ENCODE results near the gene L1TD1.
"Not testable (repeated sequence)": the region's sequence is repeated elsewhere in the genome, so short reads cannot be mapped to it uniquely, and the experiment has no call there.

L1TD1 gene

GRCh38 chr1:62198781-62199125 lies 4.1 kb downstream of the L1TD1 start:
- DNase-seq, result no peak

- no peak for DNase-seq
Measured at GRCh38 chr1:62207187-62207586, 12.5 kb downstream of the L1TD1 start.

DNA sequence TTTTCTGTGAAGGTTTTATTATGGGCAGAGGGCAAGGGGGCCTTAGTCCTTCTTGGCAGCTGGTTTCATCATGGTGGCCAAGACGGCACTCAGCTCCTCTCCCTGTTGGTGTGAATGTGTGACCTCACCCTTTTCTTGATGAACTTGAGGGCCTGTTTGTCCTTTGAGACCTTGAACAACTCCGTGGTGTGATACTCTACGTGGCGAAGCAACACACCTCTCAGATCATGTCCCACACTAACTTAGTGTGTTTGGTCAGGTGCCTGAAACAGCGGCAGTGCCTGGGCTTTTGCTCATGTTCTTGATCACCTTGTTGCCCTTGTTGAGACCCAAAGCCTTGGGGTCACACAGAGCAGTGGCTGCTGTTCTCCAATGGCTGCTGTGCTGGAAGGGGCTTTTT lies 13.4 kb downstream of the L1TD1 start:
- DNase-seq, result no peak

DNA sequence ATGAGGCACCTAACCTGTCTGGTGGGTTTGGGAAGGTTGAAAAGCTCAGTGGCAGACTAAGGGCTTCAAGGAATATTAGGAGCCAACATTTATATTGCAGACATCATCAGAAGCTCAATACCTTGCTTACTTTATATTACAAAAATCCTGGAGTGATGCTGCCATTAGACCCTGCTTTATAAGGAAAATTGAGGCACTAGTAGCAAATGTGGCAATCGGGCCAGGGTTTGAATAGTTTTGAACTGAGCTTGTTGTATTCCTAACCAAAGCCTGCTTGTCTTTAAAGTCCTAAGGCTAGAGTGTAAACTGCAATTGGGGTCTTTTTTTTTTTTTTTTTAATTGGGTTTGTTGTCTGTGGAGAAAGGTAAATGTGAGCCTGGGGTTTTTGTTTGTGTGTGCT lies 14.3 kb downstream of the L1TD1 start:
- no peak for DNase-seq

- no peak for DNase-seq
Measured at GRCh38 chr1:62209931-62210595, 15.4 kb downstream of the L1TD1 start.

GRCh38 chr1:62210960-62211359 lies 16.3 kb downstream of the L1TD1 start:
- no peak for DNase-seq

DNA sequence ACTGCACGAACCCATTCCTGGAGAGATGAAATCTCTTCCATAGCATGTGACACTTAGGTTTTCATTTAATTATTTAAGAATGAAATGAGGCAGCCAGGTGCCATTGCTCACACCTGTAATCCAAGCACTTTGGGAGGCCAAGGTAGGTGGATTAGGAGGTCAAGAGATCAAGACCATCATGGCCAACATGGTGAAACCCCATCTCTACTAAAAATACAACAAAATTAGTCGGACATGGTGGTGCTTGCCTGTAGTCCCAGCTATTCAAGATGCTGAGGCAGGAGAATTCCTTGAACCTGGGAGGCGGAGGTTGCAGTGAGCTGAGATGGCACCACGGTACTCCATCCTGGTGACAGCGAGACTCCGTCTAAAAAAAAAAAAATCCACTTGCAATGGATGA lies 17.8 kb downstream of the L1TD1 start:
- DNase-seq, result no peak

DNA sequence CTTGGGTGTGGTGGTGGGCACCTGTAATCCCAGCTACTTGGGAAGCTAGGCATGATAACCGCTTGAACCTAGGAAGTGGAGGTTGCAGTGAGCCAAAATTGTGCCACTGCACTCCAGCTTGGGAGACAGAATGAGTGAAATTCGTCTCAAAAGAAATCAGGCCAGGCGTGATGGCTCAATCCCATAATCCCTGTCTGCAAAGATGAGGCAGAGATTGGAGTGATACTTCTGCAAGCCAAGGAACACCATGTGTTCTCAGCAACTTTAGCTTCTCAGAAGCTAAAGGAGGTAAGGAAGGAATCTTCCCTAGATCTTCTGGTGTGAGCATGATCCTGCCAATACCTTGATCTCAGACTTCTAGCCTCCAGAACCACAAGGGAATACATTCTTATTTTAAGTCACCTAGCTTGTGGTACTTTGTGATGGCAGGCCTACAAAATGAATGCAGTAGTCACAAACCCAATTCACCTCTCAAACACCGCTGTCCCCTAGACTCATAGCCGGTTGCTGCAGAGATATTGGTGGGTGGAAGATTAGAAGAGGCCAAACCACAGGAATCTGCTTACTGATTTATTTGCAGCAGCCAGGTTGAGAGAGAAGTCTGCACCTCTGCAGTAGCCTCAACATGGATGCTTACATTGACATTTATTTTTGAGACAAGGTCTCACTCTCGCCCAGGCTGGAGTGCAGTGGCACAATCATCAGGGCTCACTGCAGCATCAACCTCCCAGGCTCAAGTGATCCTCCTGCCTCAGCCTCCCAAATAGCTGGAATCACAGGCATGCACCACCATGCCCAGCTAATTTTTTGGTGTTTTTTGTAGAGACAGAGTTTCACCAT lies 18.6 kb downstream of the L1TD1 start:
- no peak for DNase-seq

DNA sequence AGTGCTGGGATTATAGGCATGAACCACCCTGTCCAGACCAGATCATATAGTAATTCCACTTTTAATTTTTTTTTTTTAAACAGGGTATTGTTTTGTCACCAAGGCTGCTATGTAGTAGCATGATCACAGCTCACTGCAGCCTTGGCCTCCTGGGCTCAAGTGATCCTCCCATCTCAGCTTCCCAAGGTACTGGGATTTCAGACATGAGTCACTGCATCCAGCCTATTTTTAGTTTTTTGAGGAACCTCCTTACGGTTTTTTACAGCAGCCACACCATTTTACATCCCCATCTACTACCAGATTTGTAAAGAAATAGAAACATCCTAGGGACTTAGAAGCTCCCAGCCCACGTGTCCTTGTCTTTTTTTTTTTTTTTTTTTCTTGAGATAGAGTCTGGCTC lies 24.0 kb downstream of the L1TD1 start:
- DNase-seq, result no peak

DNA sequence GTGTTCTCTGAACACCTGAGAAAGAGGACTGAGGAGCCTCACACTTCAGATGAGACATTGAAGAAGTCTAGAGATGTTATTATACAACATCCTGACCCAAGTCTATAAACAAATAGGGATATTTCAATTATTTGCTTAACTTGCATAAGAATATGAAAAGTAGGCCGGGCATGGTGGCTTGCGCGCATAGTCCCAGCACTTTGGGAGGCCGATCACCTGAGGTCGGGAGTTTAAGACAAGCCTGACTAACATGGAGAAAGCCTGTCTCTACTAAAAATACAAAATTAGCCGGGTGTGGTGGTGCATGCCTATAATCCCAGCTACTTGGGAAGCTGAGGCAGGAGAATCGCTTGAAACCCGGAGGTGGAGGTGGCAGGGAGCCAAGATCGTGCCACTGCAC lies 25.8 kb downstream of the L1TD1 start:
- not testable (repeated sequence) for DNase-seq

DNA sequence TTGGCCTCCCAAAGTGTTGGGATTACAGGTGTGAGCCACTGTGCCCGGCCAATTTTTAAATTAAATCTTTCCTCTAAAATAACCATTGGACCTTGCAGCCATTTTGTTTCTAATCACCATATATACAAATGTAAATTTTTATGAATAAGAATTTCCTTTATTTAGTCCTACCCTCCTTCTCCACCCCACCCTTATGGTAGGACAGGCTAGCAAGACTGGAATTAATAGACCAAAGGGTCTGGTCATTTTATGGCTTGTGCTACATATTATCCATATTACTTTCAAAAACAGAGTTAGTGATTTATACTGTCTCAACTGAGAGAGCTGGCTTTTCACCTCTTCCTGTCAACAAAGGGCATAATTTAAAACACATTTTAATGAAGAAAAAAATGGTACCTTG lies 26.5 kb downstream of the L1TD1 start:
- no peak for DNase-seq

DNA sequence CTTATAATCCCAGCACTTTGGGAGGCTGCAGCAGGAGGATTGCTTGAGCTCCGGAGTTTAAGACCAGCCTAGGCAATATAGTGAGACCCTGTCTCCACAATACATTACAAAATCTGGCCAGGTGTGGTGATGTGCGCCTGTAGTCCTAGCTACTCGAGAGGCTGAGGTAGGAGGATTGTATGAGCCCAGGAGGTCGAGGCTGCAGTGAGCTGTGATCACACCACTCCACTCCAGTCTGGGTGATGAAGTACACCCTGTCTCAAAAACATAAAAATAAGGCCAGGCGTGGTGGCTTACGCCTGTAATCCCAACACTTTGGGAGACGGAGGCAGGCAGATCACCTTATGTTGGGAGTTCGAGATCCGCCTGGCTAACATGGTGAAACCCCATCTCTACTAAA lies 27.7 kb downstream of the L1TD1 start:
- DNase-seq, result no peak

- DNase-seq, result no peak
Measured at GRCh38 chr1:62224182-62224581, 29.5 kb downstream of the L1TD1 start.

GRCh38 chr1:62227496-62227895 lies 32.8 kb downstream of the L1TD1 start:
- DNase-seq, result no peak

GRCh38 chr1:62228136-62228882 lies 33.7 kb downstream of the L1TD1 start:
- DNase-seq, result no peak

GRCh38 chr1:62228883-62229187 lies 34.2 kb downstream of the L1TD1 start:
- DNase-seq, result no peak

GRCh38 chr1:62229468-62229867 lies 34.8 kb downstream of the L1TD1 start:
- no peak for DNase-seq

DNA sequence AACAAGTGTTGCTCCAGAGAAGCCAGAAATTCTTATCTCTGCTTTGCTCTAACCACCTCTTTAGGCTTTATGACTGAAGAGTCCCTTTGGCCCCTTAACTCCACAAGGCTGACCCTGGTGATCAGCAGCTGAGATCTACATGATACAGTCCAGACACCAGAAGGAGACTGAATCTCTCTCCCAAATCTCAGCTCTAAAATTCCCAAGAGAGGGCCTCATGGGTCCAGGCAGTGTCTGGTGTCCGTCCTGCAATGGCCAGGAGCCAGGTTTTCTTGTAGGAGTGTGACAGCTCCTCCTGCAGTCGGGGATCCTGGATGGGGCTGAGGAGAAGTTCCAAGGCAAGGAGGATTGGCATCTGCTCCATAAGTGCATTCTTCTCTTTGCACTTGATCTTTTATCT lies 35.3 kb downstream of the L1TD1 start:
- no peak for DNase-seq

DNA sequence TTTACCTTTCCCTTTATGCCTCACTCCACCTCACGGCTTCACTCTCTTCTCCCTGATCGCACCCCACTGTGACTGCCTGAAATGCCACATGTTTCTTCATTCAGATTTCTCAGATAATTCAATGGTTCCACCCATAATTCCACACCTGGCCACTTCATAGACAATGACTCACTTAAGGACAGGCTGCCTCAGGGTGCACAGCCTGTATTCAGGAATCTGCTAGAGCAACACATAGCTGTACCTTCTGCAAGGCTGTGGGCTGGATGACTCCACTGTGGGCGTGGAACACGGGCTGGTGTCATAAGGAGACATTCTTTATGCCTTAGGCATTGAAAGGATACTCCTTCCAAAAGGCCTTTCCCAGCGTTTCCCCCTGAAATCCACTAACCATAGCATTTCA lies 36.1 kb downstream of the L1TD1 start:
- no peak for DNase-seq

GRCh38 chr1:62232871-62233278 lies 38.2 kb downstream of the L1TD1 start:
- DNase-seq, result no peak

DNA sequence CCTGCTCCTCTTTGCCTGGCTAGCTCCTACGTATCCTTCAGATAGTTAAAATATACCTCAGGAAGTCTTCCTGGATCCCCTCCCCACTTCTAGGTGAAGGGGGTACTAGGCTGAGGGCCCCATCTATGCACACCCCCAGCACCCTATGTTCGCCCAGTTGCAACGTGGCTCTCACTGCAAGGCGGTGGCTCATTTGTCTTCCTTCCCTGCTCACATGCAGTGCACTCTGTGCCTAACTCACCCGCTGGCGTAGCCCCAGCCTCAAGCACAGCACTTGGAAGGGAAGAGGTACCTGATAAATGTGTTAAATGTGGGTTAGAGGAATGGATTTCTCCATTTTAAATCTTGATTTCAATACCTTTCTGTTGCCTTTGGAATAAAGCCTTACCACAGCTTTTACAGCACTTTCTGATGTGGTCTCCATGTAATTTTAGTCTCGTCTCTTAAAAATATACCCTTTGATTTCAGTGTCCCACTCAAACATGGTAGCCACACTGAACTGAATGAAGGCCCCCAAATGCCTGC lies 39.3 kb downstream of the L1TD1 start:
- no peak for DNase-seq

GRCh38 chr1:62234688-62235087 lies 40.0 kb downstream of the L1TD1 start:
- DNase-seq, result no peak

DNA sequence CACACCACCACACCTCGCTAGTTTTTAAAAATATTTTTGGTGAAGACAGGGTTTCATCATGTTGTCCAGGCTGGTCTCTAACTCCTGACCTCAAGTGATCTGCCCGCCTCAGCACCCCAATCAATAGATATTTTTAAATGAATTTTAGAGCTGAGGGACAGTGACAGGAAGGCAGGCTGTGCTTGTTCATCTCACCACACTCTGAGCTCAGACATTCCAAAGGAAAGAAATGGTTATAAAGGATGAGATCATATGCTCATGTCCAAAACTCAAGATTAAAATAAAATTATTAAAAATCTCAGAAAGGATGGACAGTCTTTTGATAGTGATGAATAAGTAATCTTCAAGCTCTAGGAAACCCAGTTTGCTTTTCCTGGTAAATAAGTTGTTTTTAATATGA lies 40.9 kb downstream of the L1TD1 start:
- no peak for DNase-seq

- no peak for DNase-seq
Measured at GRCh38 chr1:62237361-62237760, 42.7 kb downstream of the L1TD1 start.
